Adrenal gland (tissue), 5 donors: ENCODE results near the gene IGFBP4.

Experiments
- CTCF ChIP-seq, 6 experiments: fragments of 450-650 bp in 4 of 6; fragments of 200-600 bp in 2 of 6; sonication (generic) in 1 of 6; IDR thresholded peaks; 1 replicate in 5 of 6; 2 replicates in 1 of 6; pipeline versions ENCODE4 v1.5.1 to v1.8.0; 2016 to 2021; ENCODE audit warnings: antibody characterized with exemption in 6 of 6, mild to moderate bottlenecking in 2 of 6, moderate library complexity in 1 of 6
- POLR2A ChIP-seq, 2 donors: fragments of 450-650 bp; IDR thresholded peaks; one replicate each; pipeline ENCODE4 v1.6.1; 2017; ENCODE audit warnings: antibody characterized with exemption in 2 of 2, mild to moderate bottlenecking in 2 of 2, moderate library complexity in 1 of 2
- donor health status: DM: no; HTN: no; CAD: no.

GRCh38 chr17:40469805-40470675 lies 26.8 kb downstream of the IGFBP4 start:
- TF ChIP-seq CTCF (IDR thresholded peaks at IDR 0.05) (no peak), POLR2A (IDR thresholded peaks at IDR 0.05) (no peak)
